ENCODE data around the gene CHST11.
"Not testable (repeated sequence)": the region's sequence is repeated elsewhere in the genome, so short reads cannot be mapped to it uniquely, and the experiment has no call there.

CHST11 gene

DNA sequence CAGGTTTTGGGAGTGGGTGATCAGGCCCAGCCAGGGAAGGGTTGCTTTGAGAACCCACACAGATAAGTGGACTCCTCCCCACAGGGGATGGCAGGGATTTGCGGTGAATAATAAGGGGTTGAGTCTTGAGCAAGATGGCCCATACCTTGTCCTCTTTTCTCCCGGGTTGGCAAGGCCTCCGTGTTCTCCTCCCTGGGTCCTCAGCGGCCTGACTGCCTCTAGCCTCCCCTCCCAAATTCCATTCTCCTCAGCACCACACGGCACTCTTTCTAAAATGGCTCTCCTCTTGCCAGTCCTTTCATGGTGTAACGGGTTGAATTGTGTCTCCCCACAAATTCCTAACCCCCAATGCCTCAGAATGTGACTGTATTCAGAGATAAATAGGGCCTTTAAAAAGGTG, 70.0 kb downstream of the CHST11 start:
- DNase-seq (ENCODE audit: low read depth), result no peak

DNA sequence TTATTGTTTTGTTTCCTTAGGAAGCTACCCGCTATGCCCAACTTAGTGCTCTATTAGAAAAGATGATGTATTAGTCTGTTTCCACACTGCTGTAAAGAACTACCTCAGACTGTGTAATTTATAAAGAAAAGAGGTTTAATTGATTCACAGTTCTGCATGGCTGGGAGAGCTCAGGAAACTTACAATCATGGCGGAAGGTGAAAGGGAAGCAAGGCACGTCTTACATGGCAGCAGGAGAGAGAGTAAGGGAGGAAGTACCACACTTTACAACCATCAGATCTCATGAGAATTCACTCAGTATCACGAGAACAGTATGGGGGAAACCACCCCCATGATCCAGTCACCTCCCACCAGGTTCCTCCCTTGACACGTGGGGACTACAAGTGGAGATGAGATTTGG, 70.9 kb downstream of the CHST11 start:
- not testable (repeated sequence) for DNase-seq (ENCODE audit: low read depth)

DNA sequence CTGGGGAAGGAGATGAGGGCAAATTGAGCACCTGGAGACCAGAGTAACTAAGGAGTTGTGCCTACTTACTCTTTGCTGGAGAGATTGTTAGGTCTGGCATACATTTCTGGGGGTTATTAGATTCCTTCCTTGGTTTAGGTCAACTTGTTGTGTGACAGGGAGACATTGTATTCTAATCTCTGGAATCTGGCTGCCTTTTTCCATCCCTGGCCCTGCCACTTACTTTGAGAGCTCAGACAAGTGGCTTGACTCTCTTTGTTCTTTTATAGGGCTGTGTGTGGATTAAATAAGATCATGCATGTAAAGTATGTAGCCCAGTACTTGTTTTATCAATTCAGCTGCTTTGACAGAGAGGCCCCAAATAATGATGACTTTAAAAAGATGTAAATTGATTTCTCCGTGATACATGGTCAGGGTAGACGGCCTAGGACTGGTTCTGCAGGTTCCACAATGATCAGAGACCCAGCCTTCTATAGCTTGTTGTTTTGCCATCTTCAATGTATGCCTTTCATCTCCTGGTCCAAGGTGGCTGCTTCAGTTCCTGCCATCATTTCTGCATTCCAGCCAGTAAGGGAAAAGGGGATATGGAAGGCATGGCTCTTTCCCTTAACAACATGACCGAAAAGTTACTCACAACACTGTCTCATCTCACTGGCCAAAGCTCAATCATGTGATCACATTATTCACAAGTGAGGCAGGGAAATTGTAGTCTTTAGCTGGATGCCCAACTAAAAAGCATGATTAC, 72.6 kb downstream of the CHST11 start:
- DNase-seq (ENCODE audit: low read depth), result no peak

DNA sequence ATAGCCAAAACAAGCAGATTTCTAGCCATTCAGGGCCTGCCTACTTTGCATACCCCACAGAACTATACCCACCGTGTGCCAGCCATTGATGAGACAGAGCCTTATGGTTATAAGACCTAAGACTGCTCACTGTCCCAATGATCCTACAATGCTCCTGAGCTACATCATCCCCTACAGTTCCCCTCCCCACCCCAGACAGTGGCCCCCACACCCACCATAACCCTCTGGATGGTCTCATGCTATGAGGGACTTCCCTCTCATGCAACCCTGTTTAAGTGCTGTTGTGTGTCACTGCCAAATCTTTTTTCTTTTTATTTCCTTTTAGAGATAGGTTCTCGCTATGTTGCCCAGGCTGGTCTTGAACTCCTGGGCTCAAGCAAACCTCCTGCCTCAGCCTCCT, 75.9 kb downstream of the CHST11 start:
- DNase-seq (ENCODE audit: low read depth), result no peak

DNA sequence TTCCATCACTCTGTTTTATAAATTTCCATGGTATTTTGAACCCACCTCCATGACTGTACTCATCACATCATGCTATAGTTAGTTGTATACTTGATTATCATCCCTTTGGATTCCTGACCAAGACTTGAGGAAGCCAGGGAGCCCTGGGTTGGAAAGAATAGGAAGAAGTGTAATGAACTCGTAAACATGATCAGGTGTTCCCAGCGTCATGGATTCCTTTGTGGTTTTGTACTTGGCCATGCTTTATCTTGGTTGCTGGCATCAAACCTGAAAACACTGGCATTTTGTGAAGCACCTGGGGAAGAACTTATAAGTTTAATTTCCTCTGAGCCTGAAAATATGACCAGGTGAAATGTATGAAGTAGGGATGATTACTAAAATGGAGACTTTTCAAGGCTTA, 76.4 kb downstream of the CHST11 start:
- no peak for DNase-seq (ENCODE audit: low read depth)

DNA sequence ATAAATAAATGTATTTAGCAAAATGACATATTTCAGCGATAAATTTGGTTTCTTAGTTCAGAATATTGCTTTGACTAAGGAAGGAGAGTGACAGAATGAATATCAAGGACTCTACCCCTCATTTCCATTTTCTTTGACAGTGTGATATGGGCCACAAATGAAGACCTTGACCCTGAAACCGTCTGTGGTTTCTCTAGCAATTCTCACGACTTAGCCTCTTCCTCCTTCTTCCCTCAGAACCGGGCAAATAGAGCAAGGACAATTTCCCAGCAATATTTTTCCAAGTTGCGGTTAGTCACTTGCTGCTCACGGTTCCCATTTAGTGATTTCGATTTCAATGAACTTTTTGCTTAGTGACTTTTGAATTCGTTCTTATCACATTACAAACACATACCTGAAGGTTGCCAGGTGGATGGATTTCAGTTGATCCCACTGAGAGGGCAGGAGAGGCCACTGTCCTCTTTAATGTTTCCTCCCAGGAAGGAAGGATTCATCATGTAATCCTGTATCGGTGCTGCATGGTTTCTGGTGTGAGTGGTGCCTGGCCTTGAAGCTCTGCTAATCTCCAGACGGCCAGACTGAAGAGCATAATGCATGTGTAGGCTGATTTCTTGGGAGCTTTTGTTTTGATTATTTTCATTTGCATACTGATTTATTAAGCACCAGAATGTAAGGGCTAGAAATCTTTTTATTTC, 77.6 kb downstream of the CHST11 start:
- DNase-seq (ENCODE audit: low read depth), result no peak

DNA sequence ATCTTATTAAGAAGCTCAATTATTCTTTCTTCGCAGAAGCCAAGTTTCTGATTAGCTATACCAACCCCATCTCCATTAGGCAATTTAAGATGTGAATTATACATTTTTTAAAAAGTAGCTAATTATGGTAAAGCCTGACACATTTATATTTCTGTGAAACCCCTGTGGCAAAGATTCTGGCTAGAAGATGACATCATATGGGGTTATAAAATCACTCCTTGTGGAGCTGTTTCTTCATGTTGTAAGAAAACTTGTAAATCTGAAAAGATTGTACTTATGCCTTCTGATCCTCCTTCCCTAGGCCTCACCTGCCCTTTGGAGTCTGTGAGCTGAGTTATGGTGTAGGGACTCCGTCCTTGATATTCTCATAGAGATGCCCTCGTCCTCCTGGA, 78.1 kb downstream of the CHST11 start:
- DNase-seq (ENCODE audit: low read depth), result no peak

DNA sequence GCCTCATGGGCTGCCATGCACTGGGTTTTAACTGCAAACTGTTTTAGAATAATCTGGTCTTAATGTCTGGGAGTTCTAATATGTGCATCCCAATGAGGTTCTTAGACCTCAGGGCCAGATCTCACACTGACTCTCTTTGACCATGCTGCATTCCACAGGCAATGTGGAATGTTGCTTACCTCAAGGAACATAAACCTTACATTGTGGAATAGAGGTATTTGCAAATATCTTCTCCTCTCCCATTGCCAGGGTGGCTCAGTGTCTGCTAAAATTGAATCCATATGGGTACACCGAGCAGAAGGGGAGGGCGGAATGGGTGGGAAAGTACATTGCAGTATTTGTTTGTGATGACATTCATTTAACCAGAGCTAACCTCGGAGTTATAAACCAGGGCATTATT, 78.6 kb downstream of the CHST11 start:
- DNase-seq (ENCODE audit: low read depth), result peak; percentile 33

DNA sequence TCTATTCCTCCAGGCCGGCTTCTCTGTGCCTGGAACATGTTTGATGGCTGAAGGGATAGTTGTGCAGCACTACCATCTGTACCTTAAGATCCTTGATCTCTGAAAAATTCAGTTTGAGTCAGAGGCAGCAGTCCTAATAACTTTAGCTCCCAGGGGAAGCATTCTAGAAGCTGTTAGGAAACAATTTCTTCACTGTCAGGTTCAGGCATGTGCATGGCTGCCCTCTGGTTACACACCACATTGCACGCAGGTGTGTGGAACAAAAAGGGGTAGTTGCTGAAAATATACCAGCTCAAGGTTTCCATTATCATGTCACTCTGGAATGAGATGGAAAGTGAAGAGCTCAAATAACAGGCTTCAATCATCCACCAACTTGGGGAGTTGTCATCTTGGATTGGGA, 80.1 kb downstream of the CHST11 start:
- no peak for DNase-seq (ENCODE audit: low read depth)

DNA sequence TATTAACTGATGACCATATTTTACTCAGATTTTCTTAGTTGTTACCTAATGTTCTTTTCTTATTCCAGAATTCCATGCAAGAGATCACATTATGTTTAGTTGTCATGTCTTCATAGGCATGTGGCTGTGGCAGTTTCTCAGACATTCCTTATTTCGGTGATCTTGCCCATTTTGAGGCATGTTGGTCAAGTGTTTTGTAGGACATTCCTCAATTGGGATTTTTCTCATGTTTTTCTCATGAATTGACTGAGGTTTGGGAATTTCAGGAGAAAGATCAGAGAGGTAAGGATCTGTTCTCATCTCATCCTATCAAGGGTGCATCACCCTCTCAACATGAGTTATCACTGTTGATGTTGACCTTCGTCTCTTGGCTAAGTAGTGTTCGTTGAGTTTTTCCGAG, 81.3 kb downstream of the CHST11 start:
- DNase-seq (ENCODE audit: low read depth), result peak; percentile 12

DNA sequence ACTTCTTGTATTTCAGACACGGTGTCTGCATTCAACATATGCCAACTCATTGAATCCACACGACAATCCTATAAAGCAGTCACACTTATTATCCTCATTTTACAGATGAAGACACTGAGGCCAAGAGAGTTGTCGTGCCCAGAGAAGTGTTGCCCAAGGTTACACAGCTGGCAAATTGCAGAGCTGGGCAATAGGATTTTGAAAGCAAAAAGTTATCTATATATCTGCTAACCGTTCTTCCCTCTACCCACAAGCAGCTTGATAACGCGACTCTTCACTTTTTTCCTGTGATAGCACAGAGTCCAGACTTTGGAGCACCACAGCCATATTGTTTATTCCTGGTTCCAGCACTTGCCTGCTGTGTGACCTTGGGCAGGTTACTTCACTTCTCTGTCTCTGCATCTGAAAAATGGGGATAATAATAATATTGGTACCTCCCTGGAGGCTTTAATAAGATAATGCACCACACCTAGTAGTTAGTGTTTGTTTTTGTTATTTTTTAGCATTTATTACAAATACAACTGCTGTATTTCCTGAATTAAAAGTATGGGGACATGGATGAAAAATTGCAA, 82.2 kb downstream of the CHST11 start:
- DNase-seq (ENCODE audit: low read depth), result no peak

DNA sequence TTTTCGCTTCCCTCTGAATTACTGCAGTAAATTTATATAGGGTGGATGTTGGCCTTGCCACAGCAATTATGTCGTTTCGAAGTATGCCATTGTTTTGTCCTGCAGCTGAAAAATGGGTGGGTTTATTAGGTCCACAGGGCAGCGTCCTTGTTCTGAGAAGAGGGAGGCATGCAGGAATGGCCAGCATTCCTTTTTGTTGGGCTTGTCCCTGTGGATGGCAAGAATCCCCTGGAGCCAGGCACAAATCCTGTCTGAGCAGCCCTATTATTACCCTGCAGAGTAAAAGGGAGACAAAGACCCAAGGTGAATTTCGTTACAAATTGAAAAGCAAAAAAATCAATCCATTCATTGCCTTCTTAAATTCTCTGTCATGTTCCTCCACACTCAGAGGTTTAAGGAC, 88.1 kb downstream of the CHST11 start:
- DNase-seq (ENCODE audit: low read depth), result no peak

DNA sequence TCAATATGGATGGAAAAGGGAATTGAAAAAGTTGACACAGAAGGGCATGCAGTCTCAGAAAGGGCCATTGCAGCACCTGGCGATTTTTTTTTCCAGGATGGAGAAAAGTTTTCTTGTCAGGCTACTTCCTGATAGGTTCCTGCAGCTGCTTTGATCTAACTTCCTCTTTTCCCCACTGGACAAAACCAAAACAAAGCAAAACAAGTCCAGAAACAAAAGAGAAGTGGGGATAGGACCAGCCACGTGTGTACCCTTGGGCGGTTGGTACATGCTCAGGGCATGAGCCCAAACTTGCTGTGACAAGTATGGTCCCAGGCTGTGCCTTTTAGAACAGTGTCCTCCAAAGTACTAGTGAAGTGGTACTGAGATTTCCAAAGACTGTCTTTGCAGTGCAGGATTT, 89.8 kb downstream of the CHST11 start:
- DNase-seq (ENCODE audit: low read depth), result no peak

DNA sequence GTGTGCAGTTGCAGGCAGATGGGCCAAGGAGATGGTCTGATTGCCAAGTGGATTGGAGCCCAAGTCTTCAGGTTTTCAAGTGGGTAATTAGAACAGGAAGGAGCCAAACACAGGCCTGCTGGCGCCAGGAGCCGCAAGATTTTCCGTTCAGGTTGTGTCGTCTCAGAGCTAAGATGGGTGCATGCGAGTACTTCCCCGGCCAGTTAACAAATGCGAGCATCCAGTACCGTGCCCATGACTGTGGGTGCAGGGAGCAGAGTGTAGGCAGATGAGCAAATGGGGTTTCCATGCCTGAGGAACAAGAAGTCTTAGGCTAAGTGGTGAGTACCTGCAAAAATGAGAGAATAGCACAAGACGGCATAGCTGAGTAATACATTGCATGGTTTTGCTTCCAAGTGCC, 90.5 kb downstream of the CHST11 start:
- no peak for DNase-seq (ENCODE audit: low read depth)

DNA sequence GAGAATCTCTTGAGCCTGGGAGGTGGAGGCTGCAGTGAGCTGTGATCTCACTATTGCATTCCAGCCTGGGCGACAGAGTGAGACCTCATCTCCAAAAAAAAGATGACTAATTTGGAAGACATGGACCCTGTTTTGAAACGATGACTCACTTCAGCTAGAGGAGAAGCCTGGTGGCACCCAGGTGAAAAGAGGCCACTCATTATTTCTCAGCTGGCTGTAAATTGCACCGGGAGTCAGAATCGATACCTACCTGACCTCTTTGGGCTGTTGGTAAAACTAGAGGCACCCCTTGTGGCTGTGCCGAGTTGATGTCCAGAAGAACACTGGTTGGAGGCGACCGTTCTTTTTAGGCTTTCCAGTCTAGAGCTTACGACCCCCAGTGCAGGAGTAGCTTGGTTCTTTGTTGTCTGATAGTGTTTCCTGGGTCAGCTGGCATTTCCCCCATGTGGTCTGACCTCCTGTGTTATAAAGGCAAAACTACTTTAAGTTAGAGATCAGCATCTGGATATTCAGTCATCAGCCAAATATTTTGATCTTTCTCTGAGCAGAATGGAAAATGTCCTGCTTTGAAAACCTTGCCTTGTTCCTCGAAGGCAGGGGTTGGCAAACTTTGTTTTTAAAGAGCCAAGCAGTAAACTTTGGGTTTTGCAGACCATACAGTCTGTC, 93.2 kb downstream of the CHST11 start:
- peak; percentile 35 for DNase-seq (ENCODE audit: low read depth)

DNA sequence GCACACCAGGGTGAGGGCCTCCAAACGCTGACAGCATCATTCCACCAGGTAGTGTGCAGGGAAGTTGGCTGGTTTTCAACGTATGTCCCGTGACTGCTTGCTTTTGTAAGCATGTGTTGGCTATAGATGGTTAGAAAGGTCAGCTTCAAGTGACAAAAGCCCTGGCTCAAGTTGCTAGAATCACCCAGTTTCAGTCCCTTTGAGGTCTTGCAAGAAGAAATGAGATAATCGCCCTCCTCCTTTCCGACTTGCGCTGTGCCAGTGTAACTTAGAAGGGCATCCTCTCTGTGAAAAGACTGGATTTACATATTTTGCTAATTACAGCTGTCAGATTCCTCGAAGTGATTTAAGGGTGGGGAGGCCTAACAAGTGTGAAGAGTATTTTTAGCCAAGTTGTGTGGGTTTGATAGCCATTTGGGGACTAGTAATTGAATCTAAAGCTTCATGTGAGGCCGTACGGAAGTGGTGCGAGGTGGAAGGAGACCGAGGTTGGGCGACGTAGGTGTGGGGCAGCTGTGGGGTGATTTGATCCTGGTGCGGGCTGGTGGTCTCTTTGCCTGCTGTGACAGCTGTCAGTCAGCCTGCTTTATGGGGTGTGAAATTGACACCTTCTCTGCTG, 94.7 kb downstream of the CHST11 start:
- DNase-seq (ENCODE audit: low read depth), result no peak

DNA sequence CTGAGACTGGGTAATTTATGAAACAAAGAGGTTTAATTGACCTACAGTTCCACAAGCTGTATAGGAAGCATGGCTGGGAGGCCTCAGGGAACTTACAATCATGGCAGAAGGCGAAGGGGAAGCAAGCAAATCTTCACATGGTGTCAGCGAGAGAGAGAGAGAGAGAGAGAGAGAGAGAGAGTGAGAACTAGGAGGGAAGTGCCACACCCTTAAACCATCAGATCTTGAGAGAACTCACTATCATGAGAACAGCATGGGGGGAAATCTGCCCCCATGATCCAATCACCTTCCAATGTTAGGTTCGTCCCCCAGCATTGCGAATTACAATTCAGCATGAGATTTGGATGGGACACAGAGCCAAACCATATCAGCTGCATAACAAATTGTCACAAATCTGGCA, 96.7 kb downstream of the CHST11 start:
- no peak for DNase-seq (ENCODE audit: low read depth)

DNA sequence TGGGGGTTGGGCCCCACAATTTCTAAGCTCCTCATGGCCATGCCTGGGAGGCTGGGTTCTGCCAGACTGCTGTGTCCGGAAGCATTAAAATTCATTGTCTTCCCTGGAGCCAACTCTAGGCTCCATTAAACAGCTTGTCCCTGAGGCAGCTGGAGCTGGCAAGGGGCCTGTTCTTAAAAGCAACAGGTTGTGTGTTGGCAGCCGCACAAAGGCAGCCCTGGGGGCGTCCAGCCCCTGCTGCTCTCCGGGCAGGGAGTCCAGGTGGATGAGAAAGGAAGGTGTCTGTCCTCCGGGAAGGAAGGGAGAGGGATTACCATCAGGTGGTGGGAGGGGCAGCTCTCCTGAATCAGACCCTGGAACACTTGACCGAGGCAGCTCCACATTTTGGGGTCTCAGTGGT, 98.9 kb downstream of the CHST11 start:
- no peak for DNase-seq (ENCODE audit: low read depth)

DNA sequence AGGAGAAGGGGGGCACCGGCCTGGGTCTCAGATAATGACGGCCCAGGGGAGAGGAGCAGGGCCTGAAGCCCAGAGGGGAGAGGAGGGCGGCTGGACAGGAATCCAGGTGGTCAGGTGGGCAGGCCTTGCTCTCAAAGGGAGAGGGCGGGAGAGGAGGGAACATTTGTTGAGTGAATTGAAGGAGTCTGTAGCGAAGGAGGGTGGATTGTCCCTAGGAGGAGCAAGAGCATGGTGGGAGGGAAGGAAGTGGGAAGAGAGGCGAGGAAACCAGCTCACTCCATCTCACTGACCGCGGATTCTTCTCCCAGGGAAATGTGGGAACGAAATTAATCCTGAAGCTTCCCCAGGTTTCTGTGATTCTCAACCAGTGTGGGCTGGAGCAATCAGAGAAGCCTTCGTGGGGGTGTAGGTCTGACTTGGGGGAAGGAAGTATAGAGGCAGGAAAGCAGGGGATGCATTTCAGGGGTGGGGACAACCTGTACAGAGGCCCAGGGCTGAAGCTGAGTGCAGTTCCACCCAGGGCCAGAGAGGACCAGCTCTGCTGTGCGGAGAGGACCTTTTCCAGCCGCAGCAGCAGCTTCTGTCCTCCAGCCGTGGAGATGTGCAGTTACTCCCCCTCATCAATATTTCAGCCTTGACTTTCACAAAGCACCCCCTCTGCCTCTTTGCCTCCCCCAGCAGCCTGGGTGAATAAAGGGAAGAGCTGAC, 100.9 kb downstream of the CHST11 start:
- no peak for DNase-seq (ENCODE audit: low read depth)

DNA sequence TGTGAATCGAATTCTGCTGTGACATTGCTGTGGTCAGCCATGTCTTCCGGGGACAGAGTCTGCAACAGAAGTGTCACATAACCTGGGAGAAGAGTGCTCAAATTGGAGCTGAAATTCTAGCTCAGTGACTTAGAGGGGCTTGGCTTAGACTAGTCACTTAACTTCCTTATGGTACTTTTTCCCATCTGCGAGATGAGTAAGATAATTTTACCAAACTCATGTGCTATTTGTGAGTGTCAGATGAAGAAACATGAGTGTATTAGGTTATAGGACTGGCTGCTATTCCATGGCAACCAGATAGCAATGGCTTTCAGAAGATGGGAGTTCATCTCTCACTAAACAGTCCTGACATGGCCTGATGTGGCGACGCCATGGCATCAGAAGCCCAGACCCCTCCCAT, 104.1 kb downstream of the CHST11 start:
- no peak for DNase-seq (ENCODE audit: low read depth)

DNA sequence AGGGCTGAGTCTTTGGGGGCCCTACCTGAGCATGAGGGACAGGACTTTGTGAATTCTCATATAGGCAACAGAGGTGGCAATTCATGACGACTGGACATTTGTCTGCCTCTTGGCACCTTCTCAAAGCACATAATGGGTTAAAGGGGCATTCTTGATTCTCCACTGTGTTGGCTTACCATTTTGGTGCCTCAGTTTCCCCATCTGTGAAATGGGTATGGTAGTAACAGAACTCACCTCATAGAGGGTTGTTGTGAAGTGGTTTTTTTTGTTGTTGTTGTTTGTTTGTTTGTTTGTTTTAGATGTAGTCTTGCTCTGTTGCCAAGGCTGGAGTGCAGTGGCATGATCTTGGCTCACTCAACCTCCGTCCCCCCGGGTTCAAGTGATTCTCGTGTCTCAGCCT, 106.0 kb downstream of the CHST11 start:
- no peak for DNase-seq (ENCODE audit: low read depth)

DNA sequence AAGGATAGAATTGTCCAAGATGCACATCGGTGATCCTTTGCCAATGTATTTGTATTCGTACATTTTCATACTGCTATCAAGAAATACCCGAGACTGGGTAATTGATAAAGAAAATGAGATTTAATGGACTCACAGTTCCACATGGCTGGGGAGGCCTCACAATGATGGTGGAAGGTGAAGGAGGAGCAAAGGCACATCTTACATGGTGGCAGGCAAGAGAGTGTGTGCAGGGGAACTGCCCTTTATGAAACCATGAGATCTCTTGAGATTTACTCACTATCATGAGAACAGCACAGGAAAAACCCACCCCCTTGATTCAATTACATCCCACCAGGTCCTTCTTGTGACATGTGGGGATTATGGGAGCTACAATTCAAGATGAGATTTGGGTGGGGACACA, 107.9 kb downstream of the CHST11 start:
- DNase-seq (ENCODE audit: low read depth), result not testable (repeated sequence)

Measured in EH (cell line).